Measurements from ENCODE around the gene NPTX1.

GRCh38 chr17:80481284-80482057, 5.1 kb upstream of the NPTX1 start:
- no peak for TF ChIP-seq CTCF (IDR thresholded peaks at IDR 0.05; ENCODE audit: low read depth, low read length)
- no peak for TF ChIP-seq POLR2A (IDR thresholded peaks at IDR 0.05; ENCODE audit: extremely low read depth, insufficient read length)
- TF ChIP-seq, protein P1, sequence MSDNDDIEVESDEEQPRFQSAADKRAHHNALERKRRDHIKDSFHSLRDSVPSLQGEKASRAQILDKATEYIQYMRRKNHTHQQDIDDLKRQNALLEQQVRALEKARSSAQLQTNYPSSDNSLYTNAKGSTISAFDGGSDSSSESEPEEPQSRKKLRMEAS (IDR thresholded peaks at IDR 0.05; ENCODE audit: low read depth, low read length) = no peak
- no peak for TF ChIP-seq MYC (IDR thresholded peaks at IDR 0.05; ENCODE audit: low read depth, low read length)
